Hepatocyte (in vitro differentiated cells): ENCODE data around the gene ZSCAN16. TPM values are rescaled to one million over a fixed set of nuclear protein-coding genes. Genes with fewer than 3 reads are reported as not detected.
"Not testable (repeated sequence)": the region's sequence is repeated elsewhere in the genome, so short reads cannot be mapped to it uniquely, and the experiment has no call there.

ENCODE experiments used
- DNase-seq: peaks from one replicate; pipeline ENCODE4 v3.0.0-alpha.2; 2016; ENCODE audit warnings: low spot score
- H2AFZ ChIP-seq: fragments of 200-600 bp; sonication (generic); 2 replicates; pipeline ENCODE4 v1.6.0; 2016; ENCODE audit warnings: antibody characterized with exemption, mild to moderate bottlenecking
- H3K27ac ChIP-seq: fragments of 200-600 bp; sonication (generic); 2 replicates; pipeline ENCODE4 v1.5.1; 2016; ENCODE audit warnings: mild to moderate bottlenecking
- H3K27me3 ChIP-seq: fragments of 200-600 bp; sonication (generic); 2 replicates; pipeline ENCODE4 v1.6.1; 2016
- H3K36me3 ChIP-seq: fragments of 200-600 bp; sonication (generic); replicated peaks from 2 replicates; pipeline ENCODE4 v1.5.1; 2016; ENCODE audit warnings: low read depth; ENCODE audit not compliant: insufficient read depth
- H3K4me1 ChIP-seq: fragments of 200-600 bp; sonication (generic); 2 replicates; pipeline ENCODE4 v1.5.1; 2016; ENCODE audit warnings: mild to moderate bottlenecking, moderate library complexity; ENCODE audit not compliant: insufficient read depth
- H3K4me2 ChIP-seq: fragments of 200-600 bp; sonication (generic); 2 replicates; pipeline ENCODE4 v1.6.0; 2016
- H3K4me3 ChIP-seq: fragments of 200-600 bp; sonication (generic); 2 replicates; pipeline ENCODE4 v1.5.1; 2016; ENCODE audit warnings: mild to moderate bottlenecking
- H3K79me2 ChIP-seq: fragments of 200-600 bp; sonication (generic); 2 replicates; pipeline ENCODE4 v1.6.0; 2017; ENCODE audit warnings: mild to moderate bottlenecking
- H3K9me2 ChIP-seq: fragments of 200-600 bp; sonication (generic); replicated peaks from 2 replicates; pipeline ENCODE4 v1.6.0; 2017; ENCODE audit warnings: mild to moderate bottlenecking; ENCODE audit not compliant: insufficient read depth
- H3K9me3 ChIP-seq: fragments of 200-600 bp; sonication (generic); 2 replicates; pipeline ENCODE4 v1.5.1; 2016; ENCODE audit warnings: low read depth, mild to moderate bottlenecking
- H4K20me1 ChIP-seq: fragments of 200-600 bp; sonication (generic); 2 replicates; pipeline ENCODE4 v1.6.0; 2016; ENCODE audit warnings: mild to moderate bottlenecking; ENCODE audit not compliant: insufficient read depth, poor library complexity, severe bottlenecking
- CTCF ChIP-seq: fragments of 200-600 bp; sonication (generic); IDR thresholded peaks from 2 replicates; pipeline ENCODE4 v1.5.1; 2016; ENCODE audit warnings: antibody characterized with exemption, mild to moderate bottlenecking; ENCODE audit not compliant: poor library complexity
- EZH2 ChIP-seq: fragments of 200-600 bp; sonication (generic); IDR thresholded peaks from 2 replicates; pipeline ENCODE4 v1.6.1; 2016; ENCODE audit warnings: antibody characterized with exemption, mild to moderate bottlenecking, borderline replicate concordance
- EZH2phosphoT487 ChIP-seq: fragments of 200-600 bp; sonication (generic); IDR thresholded peaks from one replicate; pipeline ENCODE4 v1.6.1; 2018; ENCODE audit warnings: antibody characterized with exemption, mild to moderate bottlenecking, low read depth, moderate library complexity; ENCODE audit not compliant: unreplicated experiment, severe bottlenecking
- WGBS: methylation state at CpG from one replicate; pipeline ENCODE4 v1.1.6; 2016; ENCODE audit warnings: low lambda C conversion rate; ENCODE audit errors: missing lambda C conversion rate; 5-methylcytosine and 5-hydroxymethylcytosine counted together
- polyA plus RNA-seq: library from polyadenylated mRNA; unstranded; fragments of >200 nt; fragmentation: Nextera tagmentation; extraction: Ambion mirVana; gene quantifications from 2 replicates; pipeline ENCODE4 v1.2.1, GENCODE V29; 2016
- total RNA-seq: library from RNA; depleted of rRNA; stranded (reverse); fragments of >200 nt; gene quantifications from 2 replicates; pipeline ENCODE4 v1.2.3, GENCODE V29; 2014

ZSCAN16 gene
- total RNA-seq = 4.1 and 4.3 TPM in 2 replicates
- polyA plus RNA-seq = 5.4 and 6.7 TPM in 2 replicates

GRCh38 chr6:28124350-28124970 lies at the start of gene ZSCAN16:
TSS of gene ZSCAN16 (plus strand) at chr6:28124609. CDS start at chr6:28125444, 835 bp downstream.
- no peak for TF ChIP-seq EZH2phosphoT487
- no peak for TF ChIP-seq EZH2
- TF ChIP-seq CTCF = no peak
- WGBS = 2% methylated on average over 28 of the region's 28 CpGs
- peak within 1 kb of the TSS; percentile 58 for H3K27ac ChIP-seq

DNA sequence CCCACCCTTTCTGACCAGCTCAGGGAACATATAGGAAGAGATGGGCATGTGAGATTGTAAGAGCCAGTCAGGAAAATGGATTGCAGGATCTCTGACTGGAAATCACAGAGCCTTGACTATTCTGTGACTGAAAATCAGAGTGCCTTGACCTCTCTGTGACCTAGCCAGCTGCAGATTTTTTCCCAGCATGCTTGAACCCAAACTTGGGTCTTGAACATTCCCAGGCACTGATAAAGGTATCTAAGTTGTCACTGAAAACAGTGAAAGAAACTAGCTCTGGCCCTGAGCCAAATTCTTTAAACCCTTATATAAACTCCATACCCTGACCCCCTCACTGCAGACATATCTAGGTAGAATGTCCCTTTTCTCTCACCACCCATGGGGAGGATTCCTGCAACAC lies 46.4 kb upstream of the ZSCAN16 start:
- Histone ChIP-seq H3K4me2 (no peak overlapping the region), H2AFZ (no peak overlapping the region), H3K4me1 (no peaks in the 10 kb centered on the region), H3K36me3 (no peaks in the 10 kb centered on the region), H3K9me2 (no peaks in the 10 kb centered on the region), H3K4me3 (no peak overlapping the region), H3K9me3 (no peaks in the 10 kb centered on the region), H3K27ac (no peak overlapping the region), H3K27me3 (no peaks in the 10 kb centered on the region), H3K79me2 (peaks cover 17% of the 10 kb centered on the region), H4K20me1 (no peaks in the 10 kb centered on the region)
- no peak for TF ChIP-seq EZH2
- no peak for DNase-seq

More at GRCh38 chr6:28124350-28124970, at the start of gene ZSCAN16:
- no peaks in the 10 kb centered on the region for H3K9me2 ChIP-seq
- no peaks in the 10 kb centered on the region for H3K27me3 ChIP-seq
- H4K20me1 ChIP-seq = no peaks in the 10 kb centered on the region
- peaks cover 40% of the 10 kb centered on the region for H3K79me2 ChIP-seq
- peak within 1 kb of the TSS; percentile 70 for H2AFZ ChIP-seq
- no peaks in the 10 kb centered on the region for H3K4me1 ChIP-seq
- no peaks in the 10 kb centered on the region for H3K9me3 ChIP-seq
- peak within 1 kb of the TSS; percentile 79 for H3K4me2 ChIP-seq
- H3K36me3 ChIP-seq = no peaks in the 10 kb centered on the region
- DNase-seq = peak; percentile 92
- H3K4me3 ChIP-seq = peak within 1 kb of the TSS; percentile 51

- no peak overlapping the region for H3K27ac ChIP-seq
- no peak overlapping the region for H3K4me3 ChIP-seq
- no peak overlapping the region for H3K4me2 ChIP-seq
- H3K36me3 ChIP-seq = no peaks in the 10 kb centered on the region
- no peak overlapping the region for H2AFZ ChIP-seq
- H3K9me3 ChIP-seq = no peaks in the 10 kb centered on the region
- no peaks in the 10 kb centered on the region for H4K20me1 ChIP-seq
- TF ChIP-seq EZH2 (no peak), EZH2phosphoT487 (no peak), CTCF (no peak)
- peaks cover 17% of the 10 kb centered on the region for H3K79me2 ChIP-seq
- H3K9me2 ChIP-seq = no peaks in the 10 kb centered on the region
- H3K4me1 ChIP-seq = no peaks in the 10 kb centered on the region
- no peak for DNase-seq
- H3K27me3 ChIP-seq = no peaks in the 10 kb centered on the region
- 89% methylated on average over 6 of the region's 6 CpGs for WGBS
Observed at GRCh38 chr6:28078836-28079235, 45.6 kb upstream of the ZSCAN16 start.

DNA sequence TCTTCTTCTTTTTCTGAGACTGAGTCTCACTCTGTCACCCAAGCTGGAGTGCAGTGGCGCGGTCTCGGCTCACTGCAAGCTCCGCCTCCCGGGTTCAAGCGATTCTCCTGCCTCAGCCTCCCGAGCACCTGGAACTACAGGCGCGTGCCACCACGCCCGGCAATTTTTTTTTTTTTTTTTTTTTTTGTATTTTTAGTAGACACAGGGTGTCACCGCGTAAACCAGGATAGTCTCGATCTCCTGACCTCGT lies 44.1 kb upstream of the ZSCAN16 start, which contains the start of gene ZNF165:
Gene ZNF165 (plus strand): TSS at position 188 of the 250 bp plus-strand sequence. CDS start 4,913 bp downstream, outside the sequence.
- Histone ChIP-seq H3K79me2 (peaks cover 17% of the 10 kb centered on the region), H3K4me2 (peak within 1 kb of the TSS; percentile 81), H3K27ac (peak within 1 kb of the TSS; percentile 90), H3K4me3 (peak within 1 kb of the TSS; percentile 88), H2AFZ (peak within 1 kb of the TSS; percentile 93)
- TF ChIP-seq CTCF = peak; percentile 1
- H3K27me3 ChIP-seq, H4K20me1 ChIP-seq, H3K36me3 ChIP-seq, H3K9me3 ChIP-seq, H3K9me2 ChIP-seq, DNase-seq, H3K4me1 ChIP-seq: not testable (repeated sequence)
- 2% methylated on average over 15 of the region's 15 CpGs for WGBS
